ENCODE measurements around the gene DBN1. TPM values are rescaled to one million over a fixed set of nuclear protein-coding genes. Genes with fewer than 3 reads are reported as not detected.

DBN1 gene
- total and polyA plus RNA-seq, 9 of the 15 experiments (the other 6 are each of a cell fraction or from before 2014, with no cell fraction given) = 0.25 to 87.2 (median 27.9) TPM

DNA sequence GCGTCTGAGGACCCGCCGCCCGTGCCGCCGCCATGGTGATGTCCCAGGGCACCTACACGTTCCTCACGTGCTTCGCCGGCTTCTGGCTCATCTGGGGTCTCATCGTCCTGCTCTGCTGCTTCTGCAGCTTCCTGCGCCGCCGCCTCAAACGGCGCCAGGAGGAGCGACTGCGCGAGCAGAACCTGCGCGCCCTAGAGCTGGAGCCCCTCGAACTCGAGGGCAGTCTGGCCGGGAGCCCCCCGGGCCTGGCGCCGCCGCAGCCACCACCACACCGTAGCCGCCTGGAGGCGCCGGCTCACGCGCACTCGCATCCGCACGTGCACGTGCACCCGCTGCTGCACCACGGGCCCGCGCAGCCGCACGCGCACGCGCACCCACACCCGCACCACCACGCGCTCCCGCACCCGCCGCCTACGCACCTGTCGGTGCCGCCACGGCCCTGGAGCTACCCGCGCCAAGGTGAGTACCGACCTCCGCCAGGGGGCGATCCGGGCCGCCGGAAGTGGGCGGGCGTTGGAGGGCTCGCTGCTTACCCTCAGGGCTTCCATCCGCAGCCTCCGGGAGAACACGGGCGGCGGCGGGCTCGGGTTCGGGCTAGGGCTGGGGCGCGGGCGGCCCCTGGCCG, 18.3 kb downstream of the DBN1 start (continued):
- TF ChIP-seq THAP12 (CRISPR knock-in tag; IDR thresholded peaks at IDR 0.05) (peak; percentile 64), E2F6 (IDR thresholded peaks at IDR 0.05; ENCODE audit: borderline replicate concordance in 1 of 2, extremely low read depth in 1 of 2, insufficient read depth in 1 of 2, insufficient read length in 1 of 2, low read depth in 1 of 2, low read length in 1 of 2, poor library complexity in 1 of 2, severe bottlenecking in 1 of 2) (peak; percentile 78 to 86), LCOR (CRISPR knock-in tag; IDR thresholded peaks at IDR 0.05) (no peak), PHB2 (IDR thresholded peaks at IDR 0.05; ENCODE audit: low read depth) (no peak), HNRNPLL (IDR thresholded peaks at IDR 0.05; ENCODE audit: low read depth, low read length, poor library complexity, severe bottlenecking) (peak; percentile 83), NCOA6 (IDR thresholded peaks at IDR 0.05) (peak; percentile 17; the same call in 1 of the 2 replicates), TAF1 (IDR thresholded peaks at IDR 0.05; ENCODE audit: control insufficient read depth, extremely low read depth, insufficient read depth, low read length, severe bottlenecking) (peak; percentile 76), ZSCAN29 (IDR thresholded peaks at IDR 0.05) (no peak), TFAM (CRISPR knock-in tag; conservative IDR thresholded peaks at IDR 0.05) (no peak), ZBTB1 (CRISPR knock-in tag; IDR thresholded peaks at IDR 0.05; ENCODE audit: borderline replicate concordance, low read depth) (peak; percentile 98), BHLHE40 (IDR thresholded peaks at IDR 0.05; ENCODE audit: low read length) (peak; percentile 93), SMARCC2 (IDR thresholded peaks at IDR 0.05; ENCODE audit: low read depth) (no peak), SIN3A (IDR thresholded peaks at IDR 0.05; ENCODE audit: borderline replicate concordance in 2 of 2, control insufficient read depth in 1 of 2, low read depth in 2 of 2, low read length in 2 of 2) (0 out of 4 replicates have a peak, but pooled peaks of 1 of the 2 experiments have one; percentile 48), ZFP36 (IDR thresholded peaks at IDR 0.05; ENCODE audit: low read depth, low read length, partially characterized antibody) (no peak), GATA2 (CRISPR knock-in tag; IDR thresholded peaks at IDR 0.05) (no peak), FOXA3 (CRISPR knock-in tag; conservative IDR thresholded peaks at IDR 0.05 in 1 of 2, IDR thresholded peaks at IDR 0.05 in 1 of 2) (peak in 1 of 2 experiments; percentile 24; a peak in 1 of 4 replicates), YY1 (IDR thresholded peaks at IDR 0.05; ENCODE audit: borderline replicate concordance in 1 of 3, control insufficient read depth in 1 of 3, extremely low read depth in 1 of 3, insufficient read depth in 3 of 3, insufficient read length in 1 of 3, insufficient replicate concordance in 2 of 3, low read depth in 1 of 3, low read length in 2 of 3) (peak in 2 of 3 experiments; percentile 63 to 67)
- TF ChIP-seq, protein P1, sequence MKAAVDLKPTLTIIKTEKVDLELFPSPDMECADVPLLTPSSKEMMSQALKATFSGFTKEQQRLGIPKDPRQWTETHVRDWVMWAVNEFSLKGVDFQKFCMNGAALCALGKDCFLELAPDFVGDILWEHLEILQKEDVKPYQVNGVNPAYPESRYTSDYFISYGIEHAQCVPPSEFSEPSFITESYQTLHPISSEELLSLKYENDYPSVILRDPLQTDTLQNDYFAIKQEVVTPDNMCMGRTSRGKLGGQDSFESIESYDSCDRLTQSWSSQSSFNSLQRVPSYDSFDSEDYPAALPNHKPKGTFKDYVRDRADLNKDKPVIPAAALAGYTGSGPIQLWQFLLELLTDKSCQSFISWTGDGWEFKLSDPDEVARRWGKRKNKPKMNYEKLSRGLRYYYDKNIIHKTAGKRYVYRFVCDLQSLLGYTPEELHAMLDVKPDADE (conservative IDR thresholded peaks at IDR 0.05; ENCODE audit: control insufficient read depth, low read depth, low read length) = peak; percentile 89
- TF ChIP-seq, protein P2, sequence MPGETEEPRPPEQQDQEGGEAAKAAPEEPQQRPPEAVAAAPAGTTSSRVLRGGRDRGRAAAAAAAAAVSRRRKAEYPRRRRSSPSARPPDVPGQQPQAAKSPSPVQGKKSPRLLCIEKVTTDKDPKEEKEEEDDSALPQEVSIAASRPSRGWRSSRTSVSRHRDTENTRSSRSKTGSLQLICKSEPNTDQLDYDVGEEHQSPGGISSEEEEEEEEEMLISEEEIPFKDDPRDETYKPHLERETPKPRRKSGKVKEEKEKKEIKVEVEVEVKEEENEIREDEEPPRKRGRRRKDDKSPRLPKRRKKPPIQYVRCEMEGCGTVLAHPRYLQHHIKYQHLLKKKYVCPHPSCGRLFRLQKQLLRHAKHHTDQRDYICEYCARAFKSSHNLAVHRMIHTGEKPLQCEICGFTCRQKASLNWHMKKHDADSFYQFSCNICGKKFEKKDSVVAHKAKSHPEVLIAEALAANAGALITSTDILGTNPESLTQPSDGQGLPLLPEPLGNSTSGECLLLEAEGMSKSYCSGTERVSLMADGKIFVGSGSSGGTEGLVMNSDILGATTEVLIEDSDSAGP (CRISPR knock-in tag; IDR thresholded peaks at IDR 0.05) = no peak

Data from K562 (cell line).